Measurements from ENCODE around the gene EHD3. TPM values are rescaled to one million over a fixed set of nuclear protein-coding genes. Genes with fewer than 3 reads are reported as not detected.

Gene EHD3
- total RNA-seq, 1 donor from 2014 or later: 22.5 TPM

- Histone ChIP-seq H3K27me3 (no peaks in the 10 kb centered on the region), H3K36me3 (no peaks in the 10 kb centered on the region), H3K9me3 (no peaks in the 10 kb centered on the region), H3K27ac (peak overlapping the region; percentile 95 to 99), H3K4me1 (peaks cover 26 to 53% of the 10 kb centered on the region in 2 donors), H3K4me3 (peak overlapping the region in 1 of 2 donors; percentile 26)
- intact Hi-C loops (cut with DNase I): no loop called here
- DNase-seq (ENCODE audit: low spot score in 2 of 2): peak in 1 of 2 donors; percentile 53
- no peak for TF ChIP-seq CTCF (IDR thresholded peaks at IDR 0.05)
These were observed 2.7 kb downstream of the EHD3 start for GRCh38 chr2:31236433-31237205.

GRCh38 chr2:31237348-31238017, 3.5 kb downstream of the EHD3 start:
- intact Hi-C loops (cut with DNase I): loop anchor here (2.0 kb wide), 2 partner anchors 31 to 1091 kb away; partner anchors contain the start of gene YPEL5

GRCh38 chr2:31238126-31238905, 4.4 kb downstream of the EHD3 start:
- intact Hi-C loops (cut with DNase I): loop anchor here (2.0 kb wide), 2 partner anchors 30 to 1092 kb away; partner anchors contain the start of gene YPEL5
- Histone ChIP-seq H3K27ac (peak overlapping the region; percentile 95 to 99), H3K4me1 (peaks cover 26 to 53% of the 10 kb centered on the region in 2 donors), H3K4me3 (peak overlapping the region; percentile 1 to 35), H3K9me3 (no peaks in the 10 kb centered on the region), H3K27me3 (no peaks in the 10 kb centered on the region), H3K36me3 (no peaks in the 10 kb centered on the region)
- DNase-seq (ENCODE audit: low spot score in 2 of 2): peak in 1 of 2 donors; percentile 61
- no peak for TF ChIP-seq CTCF (IDR thresholded peaks at IDR 0.05)

More at GRCh38 chr2:31237348-31238017, 3.5 kb downstream of the EHD3 start:
- H3K4me1 ChIP-seq: peaks cover 26 to 53% of the 10 kb centered on the region in 2 donors
- TF ChIP-seq CTCF (IDR thresholded peaks at IDR 0.05): no peak
- no peaks in the 10 kb centered on the region for H3K9me3 ChIP-seq
- no peaks in the 10 kb centered on the region for H3K36me3 ChIP-seq
- H3K27me3 ChIP-seq: no peaks in the 10 kb centered on the region
- H3K27ac ChIP-seq: peak overlapping the region; percentile 95 to 99
- DNase-seq (ENCODE audit: low spot score in 2 of 2): peak in 1 of 2 donors; percentile 34
- H3K4me3 ChIP-seq: no peak overlapping the region

GRCh38 chr2:31238906-31239592, 5.1 kb downstream of the EHD3 start:
- Histone ChIP-seq H3K27me3 (no peaks in the 10 kb centered on the region), H3K27ac (peak overlapping the region; percentile 95 to 99), H3K4me3 (peak overlapping the region; percentile 8 to 35), H3K9me3 (no peaks in the 10 kb centered on the region), H3K4me1 (peaks cover 26 to 49% of the 10 kb centered on the region in 2 donors), H3K36me3 (peaks cover 0 to under 1% of the 10 kb centered on the region in 2 donors)
- no peak for TF ChIP-seq CTCF (IDR thresholded peaks at IDR 0.05)
- intact Hi-C loops (cut with DNase I): loop anchor here (2.0 kb wide), 2 partner anchors 30 to 1092 kb away; partner anchors contain the start of gene YPEL5
- peak in 1 of 2 donors; percentile 62 for DNase-seq (ENCODE audit: low spot score in 2 of 2)

All from ascending aorta (tissue), 2 donors.